Measurements from ENCODE around the gene TMEM61. TPM values are rescaled to one million over a fixed set of nuclear protein-coding genes. Genes with fewer than 3 reads are reported as not detected.
"Not testable (repeated sequence)": the region's sequence is repeated elsewhere in the genome, so short reads cannot be mapped to it uniquely, and the experiment has no call there.

The TMEM61 gene
- total RNA-seq (2014; rRNA removed; shearing (Covaris generic)) = not detected in 2 replicates
- not detected in 2 replicates for polyA plus RNA-seq (2014; cell fraction: nucleus; rRNA removed)

- no peak for DNase-seq (ENCODE audit: extremely low read depth, low read depth)
These were observed at the start of gene TMEM61 for GRCh38 chr1:54980528-54981241. TSS of gene TMEM61 (plus strand) at chr1:54980628. CDS start at chr1:54981066, 438 bp downstream.

GRCh38 chr1:54931275-54931840, 49.1 kb upstream of the TMEM61 start:
- no peak for DNase-seq (ENCODE audit: extremely low read depth, low read depth)

- DNase-seq (ENCODE audit: extremely low read depth, low read depth) = not testable (repeated sequence)
These were observed 46.3 kb upstream of the TMEM61 start for GRCh38 chr1:54934081-54934480.

- no peak for DNase-seq (ENCODE audit: extremely low read depth, low read depth)
These were observed 45.6 kb upstream of the TMEM61 start for GRCh38 chr1:54934869-54935268.

- no peak for DNase-seq (ENCODE audit: extremely low read depth, low read depth)
These were observed 43.6 kb upstream of the TMEM61 start for GRCh38 chr1:54936791-54937190.

- DNase-seq (ENCODE audit: extremely low read depth, low read depth) = no peak
These were observed 43.0 kb upstream of the TMEM61 start for GRCh38 chr1:54937469-54937868.

GRCh38 chr1:54938955-54939354, 41.5 kb upstream of the TMEM61 start:
- DNase-seq (ENCODE audit: extremely low read depth, low read depth) = not testable (repeated sequence)

GRCh38 chr1:54940042-54940441, 40.4 kb upstream of the TMEM61 start:
- DNase-seq (ENCODE audit: extremely low read depth, low read depth) = no peak

GRCh38 chr1:54942976-54943375, 37.5 kb upstream of the TMEM61 start:
- DNase-seq (ENCODE audit: extremely low read depth, low read depth) = no peak

- peak; percentile 60 for DNase-seq (ENCODE audit: extremely low read depth, low read depth)
These were observed 35.6 kb upstream of the TMEM61 start for GRCh38 chr1:54944610-54945392.

- DNase-seq (ENCODE audit: extremely low read depth, low read depth) = no peak
These were observed 35.0 kb upstream of the TMEM61 start for GRCh38 chr1:54945393-54945936.

GRCh38 chr1:54947540-54947939, 32.9 kb upstream of the TMEM61 start:
- no peak for DNase-seq (ENCODE audit: extremely low read depth, low read depth)

GRCh38 chr1:54949053-54949452, 31.4 kb upstream of the TMEM61 start:
- no peak for DNase-seq (ENCODE audit: extremely low read depth, low read depth)

- no peak for DNase-seq (ENCODE audit: extremely low read depth, low read depth)
These were observed 30.4 kb upstream of the TMEM61 start for GRCh38 chr1:54950006-54950368.

- DNase-seq (ENCODE audit: extremely low read depth, low read depth) = peak; percentile 79
These were observed 29.9 kb upstream of the TMEM61 start for GRCh38 chr1:54950369-54951163.

- DNase-seq (ENCODE audit: extremely low read depth, low read depth) = no peak
These were observed 28.6 kb upstream of the TMEM61 start for GRCh38 chr1:54951810-54952226.

GRCh38 chr1:54952950-54953718, 27.3 kb upstream of the TMEM61 start:
- DNase-seq (ENCODE audit: extremely low read depth, low read depth) = no peak

GRCh38 chr1:54953846-54954245, 26.6 kb upstream of the TMEM61 start:
- no peak for DNase-seq (ENCODE audit: extremely low read depth, low read depth)

- DNase-seq (ENCODE audit: extremely low read depth, low read depth) = no peak
These were observed 25.1 kb upstream of the TMEM61 start for GRCh38 chr1:54955359-54955758.

- no peak for DNase-seq (ENCODE audit: extremely low read depth, low read depth)
These were observed 23.7 kb upstream of the TMEM61 start for GRCh38 chr1:54956726-54957125.

Data from NCI-H460 (cell line).